Activated CD8-positive, alpha-beta memory T cell treated with anti-CD3 and anti-CD28 coated beads, Interleukin-2, amount 50 U/mL, for 24 hours (primary cell): ENCODE results near the gene TMEM140.
"Not testable (repeated sequence)": the region's sequence is repeated elsewhere in the genome, so short reads cannot be mapped to it uniquely, and the experiment has no call there.

Experiments used
- DNase-seq: peaks from one replicate; pipeline ENCODE4 v3.0.0-alpha.2; 2020; ENCODE audit errors: extremely low read depth

The TMEM140 gene

GRCh38 chr7:135147899-135148721 lies at the start of gene TMEM140:
Gene TMEM140 (plus strand): TSS chr7:135148072. CDS start chr7:135164442, 16,370 bp downstream.
- no peak for DNase-seq

- DNase-seq, result no peak
Measured at GRCh38 chr7:135098391-135098790, 49.5 kb upstream of the TMEM140 start.

GRCh38 chr7:135100856-135101255 lies 47.0 kb upstream of the TMEM140 start:
- no peak for DNase-seq

- DNase-seq, result no peak
Measured at GRCh38 chr7:135102372-135102771, 45.5 kb upstream of the TMEM140 start.

- DNase-seq, result no peak
Measured at GRCh38 chr7:135109562-135109961, 38.3 kb upstream of the TMEM140 start.

GRCh38 chr7:135109976-135110375 lies 37.9 kb upstream of the TMEM140 start:
- no peak for DNase-seq

- DNase-seq, result no peak
Measured at GRCh38 chr7:135111379-135111778, 36.5 kb upstream of the TMEM140 start.

- no peak for DNase-seq
Measured at GRCh38 chr7:135114622-135115021, 33.2 kb upstream of the TMEM140 start.

GRCh38 chr7:135117096-135117495 lies 30.8 kb upstream of the TMEM140 start:
- DNase-seq, result no peak

- no peak for DNase-seq
Measured at GRCh38 chr7:135121868-135122267, 26.0 kb upstream of the TMEM140 start.

GRCh38 chr7:135124631-135125030 lies 23.2 kb upstream of the TMEM140 start:
- DNase-seq, result not testable (repeated sequence)

GRCh38 chr7:135128931-135129330 lies 18.9 kb upstream of the TMEM140 start:
- no peak for DNase-seq

- no peak for DNase-seq
Measured at GRCh38 chr7:135129579-135129978, 18.3 kb upstream of the TMEM140 start.

GRCh38 chr7:135143885-135144668 lies 3.8 kb upstream of the TMEM140 start:
- DNase-seq, result no peak

GRCh38 chr7:135147341-135147898 lies 452 bp upstream of the TMEM140 start:
- no peak for DNase-seq

GRCh38 chr7:135150072-135150782 lies 2.4 kb downstream of the TMEM140 start:
- DNase-seq, result no peak

GRCh38 chr7:135151132-135151531 lies 3.3 kb downstream of the TMEM140 start:
- no peak for DNase-seq

- no peak for DNase-seq
Measured at GRCh38 chr7:135151533-135151932, 3.7 kb downstream of the TMEM140 start.

GRCh38 chr7:135152442-135152841 lies 4.6 kb downstream of the TMEM140 start:
- DNase-seq, result no peak

GRCh38 chr7:135154734-135155133 lies 6.9 kb downstream of the TMEM140 start:
- no peak for DNase-seq

GRCh38 chr7:135156290-135156689 lies 8.4 kb downstream of the TMEM140 start:
- DNase-seq, result no peak

GRCh38 chr7:135158141-135158655 lies 10.3 kb downstream of the TMEM140 start:
- DNase-seq, result no peak
